HepG2 (cell line): ENCODE measurements around the gene XG. TPM values are rescaled to one million over a fixed set of nuclear protein-coding genes. Genes with fewer than 3 reads are reported as not detected.
A peak's percentile ranks its signal among the peaks of the same experiment; 100 is the strongest.

ENCODE experiments used
- BRD4 ChIP-seq: sonication (generic); formaldehyde crosslinking; IDR thresholded peaks from 2 replicates; pipeline ENCODE4 v1.4.0; 2020; ENCODE audit warnings: missing genetic modification reagents
- DMAP1 ChIP-seq: IDR thresholded peaks from 2 replicates; pipeline ENCODE4 v1.6.1; 2016
- EHMT2 ChIP-seq: fragments of 200-600 bp; sonication (generic); IDR thresholded peaks from 2 replicates; pipeline ENCODE4 v1.7.0; 2017; ENCODE audit warnings: antibody characterized with exemption, low read depth, low read length, borderline replicate concordance
- FOXO1 ChIP-seq: sonication (generic); formaldehyde crosslinking; IDR thresholded peaks from 2 replicates; pipeline ENCODE4 v1.4.0; 2020; ENCODE audit warnings: missing genetic modification reagents
- MTA1 ChIP-seq: sonication (generic); formaldehyde crosslinking; IDR thresholded peaks from 2 replicates; pipeline ENCODE4 v1.4.0; 2020; ENCODE audit warnings: missing genetic modification reagents, mild to moderate bottlenecking, borderline replicate concordance
- NFYB ChIP-seq: sonication (generic); formaldehyde crosslinking; IDR thresholded peaks from 2 replicates; pipeline ENCODE4 v1.4.0; 2020; ENCODE audit warnings: missing genetic modification reagents
- RARA ChIP-seq: IDR thresholded peaks from 2 replicates; pipeline ENCODE4 v1.6.1; 2016; ENCODE audit warnings: missing genetic modification reagents, missing compliant biosample characterization
- SIN3A ChIP-seq: IDR thresholded peaks from 2 replicates; pipeline ENCODE4 v1.6.1; 2011; ENCODE audit warnings: low read depth, mild to moderate bottlenecking, control low read depth, low read length, borderline replicate concordance
- ZNF264 ChIP-seq: sonication (generic); formaldehyde crosslinking; IDR thresholded peaks from 2 replicates; pipeline ENCODE4 v1.4.0; 2020; ENCODE audit warnings: missing genetic modification reagents
- ZNF557 ChIP-seq: sonication (generic); formaldehyde crosslinking; IDR thresholded peaks from 2 replicates; pipeline ENCODE4 v1.4.0; 2020; ENCODE audit warnings: missing genetic modification reagents
- polyA plus RNA-seq, 8 experiments: library from polyadenylated mRNA; depleted of rRNA in 3 of 8; stranded (reverse) in 7 of 8; unstranded in 1 of 8; fragments of >200 nt; fragmentation: Illumina TruSeq in 4 of 8; extraction: Trizol in 4 of 8; gene quantifications; 2 replicates each; pipeline versions ENCODE4 v1.2.1 to v1.2.3, GENCODE V29; 2011 to 2016; ENCODE audit warnings: low read depth in 4 of 8, missing spikeins in 1 of 8, mixed read lengths in 1 of 8; ENCODE audit not compliant: insufficient read depth in 1 of 8
- total RNA-seq, 5 experiments: library from RNA; depleted of rRNA; stranded (reverse); fragments of >200 nt; fragmentation: Illumina TruSeq; extraction: Trizol; gene quantifications; 2 replicates each; pipeline ENCODE4 v1.2.3, GENCODE V29; 2016; ENCODE audit warnings: low read depth in 1 of 5
- TF ChIP-seq, protein P1 (sequence below): IDR thresholded peaks from 2 replicates; pipeline ENCODE4 v1.6.1; 2018; ENCODE audit warnings: missing genetic modification reagents, mild to moderate bottlenecking, missing compliant biosample characterization
- TF ChIP-seq, protein P2 (sequence below): IDR thresholded peaks from 2 replicates; pipeline ENCODE4 v1.6.1; 2016; ENCODE audit warnings: low read depth
- TF ChIP-seq, protein P3 (sequence below): sonication (generic); formaldehyde crosslinking; IDR thresholded peaks from 2 replicates; pipeline ENCODE4 v1.4.0; 2020; ENCODE audit warnings: mild to moderate bottlenecking, missing genetic modification reagents

XG gene
- total and polyA plus RNA-seq, 2 of the 13 experiments (the other 11 are each of a cell fraction or from before 2014, with no cell fraction given): not detected

DNA sequence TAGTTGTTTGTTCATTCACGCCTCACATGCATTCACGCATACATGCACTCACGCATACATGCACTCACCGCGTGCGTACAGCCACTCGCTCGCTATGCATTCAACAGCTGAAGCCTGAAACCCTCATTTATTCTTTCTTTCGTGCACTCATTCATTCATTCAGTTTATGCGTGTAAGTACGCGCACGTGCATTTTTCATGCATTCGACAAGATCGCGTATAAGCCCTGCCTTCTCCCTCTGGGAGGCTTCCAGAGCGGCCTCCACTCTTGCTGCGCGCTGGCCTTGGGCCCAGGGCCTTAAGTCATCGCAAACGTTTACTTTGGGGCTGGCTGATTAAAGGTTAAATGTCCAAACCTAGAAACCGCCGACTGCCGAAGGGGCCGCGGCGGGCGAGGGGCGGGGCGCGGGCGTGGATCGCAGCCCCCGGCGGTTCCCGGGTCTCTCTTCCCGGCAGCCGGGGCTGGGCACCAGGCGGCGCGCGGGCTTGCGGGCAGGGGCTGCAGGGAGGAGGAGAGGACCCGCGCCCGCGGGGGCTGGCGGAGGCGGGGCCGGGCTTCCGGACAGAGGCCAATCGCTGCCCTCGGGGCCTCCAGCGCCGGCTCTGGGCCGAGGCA lies 76.6 kb downstream of the XG start, which contains the start of gene GYG2 (continued):
- no peak for TF ChIP-seq SIN3A
- TF ChIP-seq, protein P1, sequence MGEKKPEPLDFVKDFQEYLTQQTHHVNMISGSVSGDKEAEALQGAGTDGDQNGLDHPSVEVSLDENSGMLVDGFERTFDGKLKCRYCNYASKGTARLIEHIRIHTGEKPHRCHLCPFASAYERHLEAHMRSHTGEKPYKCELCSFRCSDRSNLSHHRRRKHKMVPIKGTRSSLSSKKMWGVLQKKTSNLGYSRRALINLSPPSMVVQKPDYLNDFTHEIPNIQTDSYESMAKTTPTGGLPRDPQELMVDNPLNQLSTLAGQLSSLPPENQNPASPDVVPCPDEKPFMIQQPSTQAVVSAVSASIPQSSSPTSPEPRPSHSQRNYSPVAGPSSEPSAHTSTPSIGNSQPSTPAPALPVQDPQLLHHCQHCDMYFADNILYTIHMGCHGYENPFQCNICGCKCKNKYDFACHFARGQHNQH: no peak
- TF ChIP-seq NFYB (CRISPR knock-in tag): peak; percentile 25; the same call in 1 of the 2 replicates
- no peak for TF ChIP-seq BRD4 (CRISPR knock-in tag)
- no peak for TF ChIP-seq ZNF264 (CRISPR knock-in tag)
- peak; percentile 74; the same call in 1 of the 2 replicates for TF ChIP-seq MTA1
- TF ChIP-seq, protein P2, sequence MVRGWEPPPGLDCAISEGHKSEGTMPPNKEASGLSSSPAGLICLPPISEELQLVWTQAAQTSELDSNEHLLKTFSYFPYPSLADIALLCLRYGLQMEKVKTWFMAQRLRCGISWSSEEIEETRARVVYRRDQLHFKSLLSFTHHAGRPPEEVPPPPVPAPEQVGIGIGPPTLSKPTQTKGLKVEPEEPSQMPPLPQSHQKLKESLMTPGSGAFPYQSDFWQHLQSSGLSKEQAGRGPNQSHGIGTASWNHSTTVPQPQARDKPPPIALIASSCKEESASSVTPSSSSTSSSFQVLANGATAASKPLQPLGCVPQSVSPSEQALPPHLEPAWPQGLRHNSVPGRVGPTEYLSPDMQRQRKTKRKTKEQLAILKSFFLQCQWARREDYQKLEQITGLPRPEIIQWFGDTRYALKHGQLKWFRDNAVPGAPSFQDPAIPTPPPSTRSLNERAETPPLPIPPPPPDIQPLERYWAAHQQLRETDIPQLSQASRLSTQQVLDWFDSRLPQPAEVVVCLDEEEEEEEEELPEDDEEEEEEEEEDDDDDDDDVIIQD (CRISPR knock-in tag): no peak
- peak; percentile 35; the same call in 1 of the 2 replicates for TF ChIP-seq RARA (CRISPR knock-in tag)
- TF ChIP-seq, protein P3, sequence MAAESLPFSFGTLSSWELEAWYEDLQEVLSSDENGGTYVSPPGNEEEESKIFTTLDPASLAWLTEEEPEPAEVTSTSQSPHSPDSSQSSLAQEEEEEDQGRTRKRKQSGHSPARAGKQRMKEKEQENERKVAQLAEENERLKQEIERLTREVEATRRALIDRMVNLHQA (CRISPR knock-in tag): no peak
- TF ChIP-seq DMAP1 (CRISPR knock-in tag): 0 out of 2 replicates have a peak, but pooled peaks have one; percentile 25
- TF ChIP-seq ZNF557: no peak
- TF ChIP-seq EHMT2: no peak
- no peak for TF ChIP-seq FOXO1 (CRISPR knock-in tag)
